HepG2 (cell line): Measurements from ENCODE around the gene LBR. TPM values are rescaled to one million over a fixed set of nuclear protein-coding genes. Genes with fewer than 3 reads are reported as not detected.

Experiments used
- ATAC-seq: fragments of 200-7000 bp; cut with Tn5 transposase; 3 replicates; pipeline ENCODE4 v1.9.1; 2020; ENCODE audit warnings: mild to moderate bottlenecking, moderate library complexity
- BruUV-seq: library from RNA; stranded (reverse); fragments of 400-500 nt; replicated peaks from 2 replicates; lab custom pipeline; 2021; lab: Mats Ljungman, UMichigan
- CTCF ChIA-PET: fragments of 300-600 bp; formaldehyde crosslinking; extraction: SDS; loops from one replicate; lab custom pipeline; 2021; ENCODE audit warnings: low total read pairs, inconsistent platforms, low intra/inter-chr PET ratio; lab: Yijun Ruan, JAX
- POLR2A ChIA-PET: fragments of 350-600 bp; sonication (Branson Sonifier 250); formaldehyde crosslinking; loops from one replicate; lab custom pipeline; 2020; ENCODE audit warnings: antibody characterized with exemption, inconsistent platforms; lab: Yijun Ruan, JAX
- DNase-seq: peaks from one replicate; pipeline ENCODE4 v3.0.0-alpha.2; 2015; ENCODE audit warnings: low spot score
- FAIRE-seq: peaks from 3 replicates; lab custom pipeline; 2011; peaks lifted over from hg19 to GRCh38; lab: Jason Lieb, UNC
- H2AFZ ChIP-seq: one replicate; pipeline ENCODE4 v1.6.1; 2011; ENCODE audit warnings: low read length, inconsistent platforms
- H3K27ac ChIP-seq: fragments of 300-600 bp; 3 replicates; pipeline ENCODE4 v1.8.0; 2011; ENCODE audit warnings: mixed run types, mild to moderate bottlenecking, mixed read lengths, low read length, inconsistent platforms; ENCODE audit not compliant: insufficient read depth; ENCODE audit errors: extremely low read length
- H3K27me3 ChIP-seq, 2 experiments: fragments of 200-600 bp in 1 of 2; 2 replicates in 1 of 2; 3 replicates in 1 of 2; pipeline versions ENCODE4 v1.6.0 to v1.8.0; 2011; ENCODE audit warnings: low read length in 2 of 2, mild to moderate bottlenecking in 2 of 2, moderate library complexity in 2 of 2, inconsistent platforms in 1 of 2; ENCODE audit not compliant: insufficient read depth in 2 of 2, control insufficient read depth in 1 of 2
- H3K36me3 ChIP-seq, 2 experiments: fragments of 200-600 bp in 1 of 2; replicated peaks in 1 of 2; 2 replicates in 1 of 2; 3 replicates in 1 of 2; pipeline versions ENCODE4 v1.5.1 to v1.8.0; 2011; ENCODE audit warnings: low read length in 2 of 2, inconsistent platforms in 1 of 2; ENCODE audit not compliant: insufficient read depth in 2 of 2, control insufficient read depth in 1 of 2
- H3K4me1 ChIP-seq: 2 replicates; pipeline ENCODE4 v1.5.1; 2012; ENCODE audit warnings: low read length, inconsistent platforms; ENCODE audit not compliant: insufficient read depth
- H3K4me2 ChIP-seq: 2 replicates; pipeline ENCODE4 v1.6.0; 2011; ENCODE audit warnings: low read depth, low read length, inconsistent platforms
- H3K4me3 ChIP-seq, 3 experiments: fragments of 200-600 bp in 1 of 3; sonication (generic), shearing (Covaris generic) in 1 of 3; replicated peaks in 1 of 3; 2 replicates each; pipeline ENCODE4 v1.5.1; 2011 to 2016; ENCODE audit warnings: low read length in 3 of 3, inconsistent platforms in 2 of 3, low read depth in 2 of 3, mild to moderate bottlenecking in 2 of 3, control low read depth in 1 of 3, mixed read lengths in 1 of 3; ENCODE audit not compliant: insufficient read depth in 1 of 3
- H3K79me2 ChIP-seq: one replicate; pipeline ENCODE4 v1.6.1; 2011; ENCODE audit warnings: low read length, inconsistent platforms; ENCODE audit not compliant: insufficient read depth
- H3K9ac ChIP-seq: 2 replicates; pipeline ENCODE4 v1.6.0; 2011; ENCODE audit warnings: mild to moderate bottlenecking, low read depth, low read length, inconsistent platforms; ENCODE audit not compliant: insufficient read depth
- H3K9me3 ChIP-seq: 2 replicates; pipeline ENCODE4 v1.5.1; 2012; ENCODE audit warnings: mild to moderate bottlenecking, low read length
- H4K20me1 ChIP-seq: 2 replicates; pipeline ENCODE4 v1.6.0; 2011; ENCODE audit warnings: inconsistent platforms, mild to moderate bottlenecking, low read length, moderate library complexity; ENCODE audit not compliant: insufficient read depth
- NFE2L2 ChIP-seq: fragments of 150-350 bp; IDR thresholded peaks from 2 replicates; pipeline ENCODE4 v1.6.1; 2014; ENCODE audit warnings: low read length
- PAWR ChIP-seq: sonication (generic); formaldehyde crosslinking; IDR thresholded peaks from 2 replicates; pipeline ENCODE4 v1.4.0; 2020; ENCODE audit warnings: missing genetic modification reagents, mild to moderate bottlenecking, borderline replicate concordance
- RBFOX2 ChIP-seq: fragments of 200-400 bp; formaldehyde crosslinking; IDR thresholded peaks from 2 replicates; pipeline ENCODE4 v1.6.1; 2017; ENCODE audit warnings: low read depth, mild to moderate bottlenecking, low read length
- SMAD3 ChIP-seq: sonication (generic); formaldehyde crosslinking; IDR thresholded peaks from 2 replicates; pipeline ENCODE4 v1.4.0; 2020; ENCODE audit warnings: missing genetic modification reagents
- ZNF232 ChIP-seq: sonication (generic); formaldehyde crosslinking; IDR thresholded peaks from 2 replicates; pipeline ENCODE4 v1.4.0; 2020; ENCODE audit warnings: missing genetic modification reagents, borderline replicate concordance
- ZNF670 ChIP-seq: sonication (generic); formaldehyde crosslinking; IDR thresholded peaks from 2 replicates; pipeline ENCODE4 v1.8.0; 2022; ENCODE audit warnings: mild to moderate bottlenecking, missing genetic modification reagents, borderline replicate concordance
- ZNF850 ChIP-seq: sonication (generic); formaldehyde crosslinking; conservative IDR thresholded peaks from 2 replicates; pipeline ENCODE4 v1.9.0; 2021; ENCODE audit warnings: mild to moderate bottlenecking, missing genetic modification reagents
- WGBS: methylation state at CpG from one replicate; pipeline ENCODE4 v1.1.6; 2017; ENCODE audit warnings: low lambda C conversion rate; 5-methylcytosine and 5-hydroxymethylcytosine counted together
- in situ Hi-C: cut with HindIII; loops from 2 replicates; pipeline ENCODE4 v1.10.0; 2017; ENCODE audit warnings: low pct_unique_long_range_greater_than_20kb; ENCODE audit not compliant: extremely low pct_ligation_motif_present
- intact Hi-C: fragments of 100-400 bp; cut with micrococcal nuclease; formaldehyde crosslinking; loops from one replicate; pipeline ENCODE4 v1.10.0; 2022; ENCODE audit not compliant: unreplicated experiment
- polyA plus RNA-seq, 8 experiments: library from polyadenylated mRNA; depleted of rRNA in 3 of 8; stranded (reverse) in 7 of 8; unstranded in 1 of 8; fragments of >200 nt; fragmentation: Illumina TruSeq in 4 of 8; extraction: Trizol in 4 of 8; gene quantifications; 2 replicates each; pipeline versions ENCODE4 v1.2.1 to v1.2.3, GENCODE V29; 2011 to 2016; ENCODE audit warnings: low read depth in 4 of 8, missing spikeins in 1 of 8, mixed read lengths in 1 of 8; ENCODE audit not compliant: insufficient read depth in 1 of 8
- total RNA-seq, 5 experiments: library from RNA; depleted of rRNA; stranded (reverse); fragments of >200 nt; fragmentation: Illumina TruSeq; extraction: Trizol; gene quantifications; 2 replicates each; pipeline ENCODE4 v1.2.3, GENCODE V29; 2016; ENCODE audit warnings: low read depth in 1 of 5

LBR gene
- total and polyA plus RNA-seq, 2 of the 13 experiments (the other 11 are each of a cell fraction or from before 2014, with no cell fraction given): 38.9 to 76.7 TPM

DNA sequence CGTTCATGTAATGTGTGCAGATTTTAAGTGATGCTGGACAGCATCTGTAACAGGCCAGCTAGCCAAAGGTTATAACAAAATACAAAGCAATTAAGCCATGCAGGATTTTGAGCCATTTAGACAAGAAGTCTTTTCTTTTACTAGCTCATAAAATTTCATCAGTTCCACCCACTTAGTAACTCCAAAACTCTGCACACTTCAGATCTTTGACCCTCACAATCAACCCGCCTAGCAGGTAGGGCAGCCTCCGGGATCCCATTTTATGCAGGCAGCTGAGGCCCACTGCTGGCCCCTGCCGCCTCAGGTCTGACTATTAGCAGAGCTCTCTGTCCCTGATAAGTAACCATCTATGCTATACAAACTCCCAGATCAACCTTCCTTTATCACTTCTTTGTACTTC, 9.2 kb downstream of the LBR start (continued):
- TF ChIP-seq RBFOX2: no peak
- TF ChIP-seq ZNF670 (CRISPR knock-in tag): no peak

DNA sequence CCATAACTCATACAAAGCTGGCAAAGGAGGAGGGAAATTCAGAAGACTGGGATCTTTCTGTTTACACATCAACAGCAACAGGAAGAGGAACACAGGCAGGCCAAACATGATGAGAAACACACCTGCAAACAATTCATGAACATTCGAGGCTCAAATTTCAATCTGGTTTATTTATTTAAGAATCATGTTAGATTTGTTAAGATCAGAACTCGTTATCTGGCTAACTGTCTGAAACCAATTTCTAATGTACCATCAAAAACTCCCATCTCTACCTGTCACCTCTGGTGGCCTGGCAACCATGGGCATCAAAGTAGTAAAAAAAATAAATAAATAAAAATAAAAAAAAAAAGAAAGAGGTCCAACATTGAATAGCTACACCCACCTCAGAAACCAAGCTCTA, 9.8 kb downstream of the LBR start:
- Histone ChIP-seq H3K27me3 (no peaks in the 10 kb centered on the region), H3K79me2 (peaks cover 27% of the 10 kb centered on the region), H3K9me3 (no peaks in the 10 kb centered on the region), H4K20me1 (no peaks in the 10 kb centered on the region), H3K36me3 (peaks cover 11 to 71% of the 10 kb centered on the region in 2 experiments), H3K4me3 (no peak overlapping the region), H3K4me2 (no peak overlapping the region), H3K27ac (no peak overlapping the region), H2AFZ (no peak overlapping the region), H3K4me1 (peaks cover 27% of the 10 kb centered on the region), H3K9ac (no peak overlapping the region)
- CTCF ChIA-PET: no interaction called here
- intact Hi-C loops: no loop called here
- in situ Hi-C loops: no loop called here
- DNase-seq (no peak), FAIRE-seq (no peak), ATAC-seq (no peak)
- TF ChIP-seq ZNF232 (CRISPR knock-in tag) (no peak), PAWR (CRISPR knock-in tag) (no peak), ZNF850 (CRISPR knock-in tag) (no peak), SMAD3 (CRISPR knock-in tag) (no peak), NFE2L2 (no peak)
- POLR2A ChIA-PET: no interaction called here
- no TSS peak for BruUV-seq
- WGBS: 94% methylated on average over 2 of the region's 2 CpGs
